ENCODE results near the gene TUBB2A.
A peak's percentile ranks its signal among the peaks of the same experiment; 100 is the strongest.

TUBB2A gene

GRCh38 chr6:3119040-3119723 lies 38.2 kb downstream of the TUBB2A start:
- DNase-seq (ENCODE audit: low spot score), result no peak

GRCh38 chr6:3118353-3119039 lies 38.8 kb downstream of the TUBB2A start, which contains the start of gene BPHL:
BPHL (plus strand) TSS chr6:3118711; CDS start chr6:3118741, 30 bp downstream.
- DNase-seq (ENCODE audit: low spot score), result peak; percentile 92

GRCh38 chr6:3117912-3118352 lies 39.4 kb downstream of the TUBB2A start:
- DNase-seq (ENCODE audit: low spot score), result no peak

- no peak for DNase-seq (ENCODE audit: low spot score)
These were observed 43.0 kb downstream of the TUBB2A start for GRCh38 chr6:3114377-3114776.

- DNase-seq (ENCODE audit: low spot score), result no peak
These were observed 47.6 kb downstream of the TUBB2A start for GRCh38 chr6:3109761-3110160.

GRCh38 chr6:3108746-3109414 lies 48.5 kb downstream of the TUBB2A start:
- DNase-seq (ENCODE audit: low spot score), result no peak

Measured in HuH-7 (cell line).